Activated naive CD4-positive, alpha-beta T cell (primary cell): ENCODE results near the gene CTCF.

Experiments used
- DNase-seq, 4 experiments: peaks; one replicate each; lab custom pipeline; 2025; lab: John Stamatoyannopoulos, UW

The CTCF gene

DNA sequence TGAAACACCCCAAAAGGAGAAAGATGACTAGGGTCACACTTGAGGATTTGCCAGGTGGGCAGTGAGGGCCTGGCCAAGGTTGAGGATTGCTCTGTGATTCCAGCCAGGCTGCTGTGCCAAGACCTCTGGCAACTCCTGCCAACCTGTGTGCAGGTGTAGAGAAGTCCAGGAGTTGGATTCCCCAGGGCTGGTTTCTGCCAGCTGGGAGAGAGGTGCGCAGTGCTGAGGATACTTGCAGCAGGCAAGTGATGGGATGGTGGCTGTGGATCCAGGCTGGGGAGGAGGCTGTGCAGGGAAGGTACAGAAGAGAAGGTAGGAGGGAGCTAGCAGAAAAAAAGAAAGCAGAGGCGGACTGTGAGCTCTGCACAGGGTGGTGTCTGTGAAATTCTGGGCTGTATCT lies 27.1 kb upstream of the CTCF start:
- no peak for DNase-seq

DNA sequence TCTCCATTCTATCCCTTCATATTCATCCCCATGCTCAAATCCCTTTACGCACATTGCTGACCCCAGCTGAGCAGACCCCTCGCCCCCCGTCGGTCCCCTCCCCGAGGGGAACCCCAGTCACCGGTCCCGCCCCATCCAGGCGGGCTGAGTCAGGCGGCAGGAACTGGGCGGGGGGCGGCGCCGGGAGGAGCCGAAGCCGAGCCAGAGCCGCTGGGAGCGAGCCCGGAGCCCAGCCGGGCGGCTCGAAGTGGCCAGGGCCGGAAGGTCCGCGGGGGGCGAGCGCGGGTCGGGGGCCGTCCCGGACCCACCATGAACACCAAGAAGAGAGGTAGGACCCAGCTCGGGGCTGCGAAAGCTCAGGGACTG lies 25.1 kb upstream of the CTCF start:
- DNase-seq = peak in 3 of 4 experiments; percentile 12 to 42 (median 24)

DNA sequence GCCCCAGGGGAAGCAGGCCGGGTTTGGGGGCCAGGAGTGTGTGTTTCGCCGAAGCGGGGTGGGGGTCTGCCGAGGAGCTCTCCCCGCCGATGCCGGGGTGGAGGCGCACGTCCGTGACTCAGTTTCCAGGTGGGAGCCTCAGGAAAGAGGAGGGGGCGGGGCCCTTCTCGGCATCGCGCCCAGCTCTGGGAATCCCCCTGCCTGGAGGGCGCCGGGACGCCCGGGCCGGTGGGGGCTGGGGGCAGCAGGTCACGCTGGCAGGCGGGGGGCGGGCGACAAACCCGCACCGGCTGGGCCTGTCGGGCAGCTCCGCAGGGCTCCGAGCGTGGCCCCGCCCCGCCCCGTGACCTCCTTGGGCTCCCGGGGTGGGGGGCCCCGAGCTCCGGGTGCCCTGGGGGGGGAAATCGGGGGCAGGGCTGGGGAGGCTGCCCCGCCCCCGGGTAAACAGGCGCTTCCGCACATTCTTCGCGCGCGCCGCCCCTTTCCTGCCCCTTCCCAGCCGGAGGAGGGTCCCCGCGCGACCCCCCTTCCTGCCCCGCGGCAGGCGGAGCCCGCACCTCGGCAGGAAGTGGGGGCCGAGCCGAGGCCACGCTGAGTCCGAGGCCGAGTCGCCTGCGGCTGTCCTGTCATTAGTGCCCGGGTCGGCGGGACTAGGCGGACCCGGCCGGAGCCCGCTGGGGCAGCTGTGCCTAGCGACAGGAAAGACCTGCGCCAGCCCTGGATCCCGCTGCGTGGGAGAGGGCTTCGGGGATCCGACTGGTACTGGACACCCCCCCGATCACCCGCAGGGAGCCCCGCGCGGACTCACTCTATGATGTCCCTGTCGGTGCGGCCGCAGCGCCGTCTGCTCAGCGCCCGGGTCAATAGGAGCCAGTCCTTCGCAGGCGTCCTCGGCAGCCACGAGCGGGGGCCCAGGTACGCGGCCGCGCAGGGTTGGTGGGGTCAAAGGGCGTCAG lies 24.4 kb upstream of the CTCF start:
- peak in 2 of 4 experiments; percentile 53 to 65 for DNase-seq

DNA sequence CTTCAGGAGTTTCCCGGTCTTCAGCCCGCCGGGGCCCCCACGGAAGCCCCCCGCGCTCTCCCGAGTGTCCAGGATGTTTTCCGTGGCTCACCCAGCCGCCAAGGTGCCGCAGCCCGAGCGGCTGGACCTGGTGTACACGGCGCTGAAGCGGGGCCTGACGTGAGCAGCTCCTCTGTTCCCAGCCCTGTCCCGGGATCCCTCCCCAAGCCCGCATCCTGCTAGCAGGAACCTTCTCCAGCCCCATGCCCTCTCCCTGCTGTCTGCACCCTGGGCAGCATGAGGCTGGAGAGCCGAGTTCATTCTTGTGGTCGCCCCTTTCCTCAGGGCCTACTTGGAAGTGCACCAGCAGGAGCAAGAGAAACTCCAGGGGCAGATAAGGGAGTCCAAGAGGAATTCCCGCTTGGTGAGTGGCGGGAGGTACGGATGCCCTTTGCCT lies 23.6 kb upstream of the CTCF start:
- no peak for DNase-seq

DNA sequence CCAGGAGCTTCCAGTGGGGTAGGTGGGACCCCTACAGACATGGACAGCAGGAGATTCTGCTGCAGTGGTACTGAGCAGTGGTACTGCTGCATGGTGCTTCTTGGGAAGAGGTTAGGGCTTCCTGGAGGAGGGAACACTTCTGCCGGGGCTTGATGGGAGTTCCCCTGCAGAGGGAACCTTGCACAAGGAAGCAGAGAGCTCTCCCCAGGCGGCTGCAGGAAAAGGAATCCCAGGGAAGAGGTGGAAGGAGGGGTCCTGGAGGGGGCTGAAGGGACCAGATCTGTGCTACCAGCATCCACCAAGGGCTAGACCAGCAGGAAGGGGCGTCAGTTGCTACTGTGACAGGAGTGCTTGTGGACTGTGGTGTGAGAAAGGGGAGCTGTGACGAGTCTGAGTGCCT lies 23.1 kb upstream of the CTCF start:
- DNase-seq = no peak

DNA sequence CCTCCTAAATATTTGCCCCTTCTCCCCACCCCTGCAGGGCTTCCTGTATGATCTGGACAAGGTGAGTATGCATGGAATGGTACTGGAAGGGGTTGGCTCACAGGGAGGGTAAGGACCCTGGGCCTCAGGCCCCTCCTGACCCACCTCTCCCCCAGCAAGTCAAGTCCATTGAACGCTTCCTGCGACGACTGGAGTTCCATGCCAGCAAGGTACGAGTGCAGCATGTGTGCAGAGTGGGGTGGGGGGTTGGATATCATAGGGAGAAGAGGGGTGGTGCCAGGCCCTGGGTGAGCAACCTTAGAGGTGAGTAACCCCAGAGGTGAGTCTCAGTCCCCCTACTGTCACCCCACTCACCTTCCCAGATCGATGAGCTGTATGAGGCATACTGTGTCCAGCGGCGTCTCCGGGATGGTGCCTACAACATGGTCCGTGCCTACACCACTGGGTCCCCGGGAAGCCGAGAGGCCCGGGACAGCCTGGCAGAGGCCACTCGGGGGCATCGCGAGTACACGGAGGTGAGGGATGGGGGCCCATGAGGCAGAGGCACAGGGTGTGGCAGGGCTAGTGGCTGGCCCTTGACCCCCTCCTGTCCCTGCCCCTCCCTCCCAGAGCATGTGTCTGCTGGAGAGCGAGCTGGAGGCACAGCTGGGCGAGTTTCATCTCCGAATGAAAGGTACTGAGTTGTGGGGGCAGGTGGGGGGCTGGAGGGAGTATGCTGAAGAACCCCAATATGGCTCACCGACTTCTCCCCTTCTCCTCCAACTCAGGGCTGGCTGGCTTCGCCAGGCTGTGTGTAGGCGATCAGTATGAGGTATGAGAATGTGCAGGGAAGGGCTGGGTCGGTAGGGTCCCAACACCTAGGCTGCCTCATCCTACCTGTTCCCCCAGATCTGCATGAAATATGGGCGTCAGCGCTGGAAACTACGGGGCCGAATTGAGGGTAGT lies 22.4 kb upstream of the CTCF start:
- no peak for DNase-seq

DNA sequence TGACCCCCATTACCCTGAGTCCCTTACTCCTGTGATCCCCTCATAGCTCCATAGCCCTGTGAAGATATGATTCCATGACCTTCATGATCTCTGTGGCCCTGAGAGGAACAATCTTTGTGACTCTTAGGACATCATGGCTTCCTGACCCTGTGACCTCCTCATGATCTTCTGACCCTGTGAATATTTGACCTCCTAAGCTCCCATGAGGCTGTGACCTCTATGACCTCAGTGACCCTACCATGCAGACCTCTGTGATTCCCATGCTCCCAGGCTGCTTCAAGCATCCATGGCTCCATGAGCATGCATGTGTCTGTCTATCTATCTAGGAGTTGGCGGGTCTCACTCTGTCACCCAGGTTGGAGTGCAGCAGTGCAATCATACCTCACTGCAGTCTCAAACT lies 21.6 kb upstream of the CTCF start:
- no peak for DNase-seq

DNA sequence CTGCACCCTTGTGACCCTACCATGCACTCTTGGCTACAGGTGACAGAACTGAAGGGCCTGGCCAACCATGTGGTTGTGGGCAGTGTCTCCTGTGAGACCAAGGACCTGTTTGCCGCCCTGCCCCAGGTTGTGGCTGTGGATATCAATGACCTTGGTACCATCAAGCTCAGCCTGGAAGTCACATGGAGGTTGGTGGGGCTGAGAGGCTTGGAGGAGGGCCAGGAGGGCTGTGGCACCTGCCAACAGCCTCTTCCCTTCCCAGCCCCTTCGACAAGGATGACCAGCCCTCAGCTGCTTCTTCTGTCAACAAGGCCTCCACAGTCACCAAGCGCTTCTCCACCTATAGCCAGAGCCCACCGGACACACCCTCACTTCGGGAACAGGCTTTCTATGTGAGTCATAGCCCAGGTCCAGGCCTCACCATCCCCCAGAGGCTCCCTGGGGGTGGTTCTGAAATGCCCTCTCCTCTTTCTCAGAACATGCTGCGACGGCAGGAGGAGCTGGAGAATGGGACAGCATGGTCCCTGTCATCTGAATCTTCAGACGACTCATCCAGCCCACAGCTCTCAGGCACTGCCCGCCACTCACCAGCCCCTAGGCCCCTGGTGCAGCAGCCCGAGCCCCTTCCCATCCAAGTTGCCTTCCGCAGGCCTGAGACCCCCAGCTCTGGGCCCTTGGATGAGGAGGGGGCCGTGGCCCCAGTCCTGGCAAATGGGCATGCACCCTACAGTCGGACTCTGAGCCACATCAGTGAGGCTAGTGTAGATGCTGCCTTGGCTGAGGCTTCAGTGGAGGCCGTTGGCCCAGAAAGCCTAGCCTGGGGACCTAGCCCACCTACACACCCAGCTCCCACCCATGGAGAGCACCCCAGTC lies 20.7 kb upstream of the CTCF start:
- no peak for DNase-seq

DNA sequence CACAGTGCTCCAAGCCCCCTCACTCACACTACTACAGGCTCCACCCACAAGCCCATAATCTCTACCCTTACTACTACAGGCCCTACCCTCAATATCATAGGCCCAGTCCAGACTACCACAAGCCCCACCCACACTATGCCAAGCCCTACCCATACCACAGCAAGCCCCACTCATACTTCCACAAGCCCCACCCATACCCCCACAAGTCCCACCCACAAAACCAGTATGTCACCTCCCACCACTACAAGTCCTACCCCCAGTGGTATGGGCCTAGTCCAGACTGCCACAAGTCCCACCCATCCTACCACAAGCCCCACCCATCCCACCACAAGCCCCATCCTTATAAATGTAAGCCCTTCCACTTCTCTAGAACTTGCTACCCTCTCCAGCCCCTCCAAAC lies 19.9 kb upstream of the CTCF start:
- peak in 2 of 4 experiments; percentile 51 to 56 for DNase-seq

DNA sequence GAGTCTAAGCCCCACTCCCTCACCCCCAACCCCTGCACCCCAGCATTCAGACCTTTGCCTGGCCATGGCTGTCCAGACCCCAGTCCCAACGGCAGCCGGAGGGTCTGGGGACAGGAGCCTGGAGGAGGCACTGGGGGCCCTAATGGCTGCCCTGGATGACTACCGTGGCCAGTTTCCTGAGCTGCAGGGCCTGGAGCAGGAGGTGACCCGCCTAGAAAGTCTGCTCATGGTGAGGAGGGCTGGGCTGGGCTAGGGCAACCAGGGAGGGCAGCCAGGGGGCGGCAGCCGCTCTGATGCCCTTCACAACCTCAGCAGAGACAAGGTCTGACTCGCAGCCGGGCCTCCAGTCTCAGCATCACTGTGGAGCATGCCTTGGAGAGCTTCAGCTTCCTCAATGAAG lies 19.3 kb upstream of the CTCF start:
- DNase-seq = no peak

DNA sequence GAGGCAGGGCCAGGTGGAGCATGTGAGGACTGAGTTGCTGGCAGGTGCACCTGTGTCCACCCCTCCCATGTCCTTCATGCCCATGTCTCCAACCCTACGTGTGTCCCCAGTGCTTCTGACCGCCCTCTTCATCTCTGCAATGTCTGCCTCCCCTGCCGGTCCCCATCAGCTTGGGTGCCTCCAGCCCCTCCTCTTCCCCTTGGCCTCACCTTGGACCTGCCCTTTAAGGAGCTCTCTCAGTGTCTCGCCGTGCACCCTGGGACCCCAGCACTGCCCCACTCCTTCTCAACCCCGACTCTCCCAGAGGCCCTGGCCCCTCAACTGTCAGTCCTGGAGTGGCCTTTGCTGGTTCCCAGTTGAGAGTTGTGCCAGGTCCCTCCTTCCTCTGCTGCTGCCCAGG lies 18.7 kb upstream of the CTCF start:
- no peak for DNase-seq

DNA sequence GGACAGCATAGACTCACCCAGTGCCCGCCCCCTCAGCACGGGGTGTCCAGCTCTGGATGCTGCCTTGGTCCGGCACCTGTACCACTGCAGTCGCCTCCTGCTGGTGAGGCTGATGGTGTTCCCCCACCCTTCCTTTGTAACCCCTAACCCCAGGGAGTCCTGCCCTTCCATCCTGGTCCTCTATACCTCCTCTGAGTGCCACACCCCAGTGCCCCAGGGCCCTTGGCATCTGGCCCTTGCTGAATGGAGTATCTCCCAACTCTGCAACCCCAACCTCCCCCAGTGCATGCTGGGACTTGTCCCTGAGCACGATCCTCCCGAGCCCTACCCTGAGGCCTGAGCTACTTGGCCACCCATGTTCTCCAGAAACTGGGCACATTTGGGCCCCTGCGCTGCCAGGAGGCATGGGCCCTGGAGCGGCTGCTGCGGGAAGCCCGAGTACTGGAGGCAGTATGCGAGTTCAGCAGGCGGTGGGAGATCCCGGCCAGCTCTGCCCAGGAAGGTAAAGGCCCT lies 17.9 kb upstream of the CTCF start:
- no peak for DNase-seq

DNA sequence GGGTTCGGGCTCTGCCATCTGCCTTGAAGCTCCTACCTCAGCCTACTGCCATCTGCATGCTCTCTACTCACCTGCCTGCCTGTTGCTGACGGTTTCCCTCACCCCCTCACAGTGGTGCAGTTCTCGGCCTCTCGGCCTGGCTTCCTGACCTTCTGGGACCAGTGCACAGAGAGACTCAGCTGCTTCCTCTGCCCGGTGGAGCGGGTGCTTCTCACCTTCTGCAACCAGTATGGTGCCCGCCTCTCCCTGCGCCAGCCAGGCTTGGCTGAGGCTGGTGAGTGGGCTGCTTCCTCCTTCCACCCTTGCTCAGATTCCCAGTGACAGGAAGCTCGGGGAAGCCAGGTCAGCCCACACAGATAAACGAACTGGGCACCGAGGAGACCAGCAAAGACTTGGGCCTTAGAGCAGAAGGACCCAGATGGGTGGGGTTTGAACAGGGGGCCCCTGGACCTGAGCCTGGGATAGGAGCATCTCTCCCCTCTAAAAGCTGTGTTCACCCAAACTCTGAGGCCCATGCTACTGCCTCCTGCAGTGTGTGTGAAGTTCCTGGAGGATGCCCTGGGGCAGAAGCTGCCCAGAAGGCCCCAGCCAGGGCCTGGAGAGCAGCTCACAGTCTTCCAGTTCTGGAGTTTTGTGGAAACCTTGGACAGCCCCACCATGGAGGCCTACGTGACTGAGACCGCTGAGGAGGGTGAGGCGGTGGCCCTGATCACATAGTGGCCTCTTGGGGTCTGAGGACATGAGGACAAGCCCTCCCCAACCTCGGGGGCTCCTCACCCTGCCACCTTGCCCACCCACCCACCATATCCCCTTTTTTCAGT lies 17.3 kb upstream of the CTCF start:
- no peak for DNase-seq

DNA sequence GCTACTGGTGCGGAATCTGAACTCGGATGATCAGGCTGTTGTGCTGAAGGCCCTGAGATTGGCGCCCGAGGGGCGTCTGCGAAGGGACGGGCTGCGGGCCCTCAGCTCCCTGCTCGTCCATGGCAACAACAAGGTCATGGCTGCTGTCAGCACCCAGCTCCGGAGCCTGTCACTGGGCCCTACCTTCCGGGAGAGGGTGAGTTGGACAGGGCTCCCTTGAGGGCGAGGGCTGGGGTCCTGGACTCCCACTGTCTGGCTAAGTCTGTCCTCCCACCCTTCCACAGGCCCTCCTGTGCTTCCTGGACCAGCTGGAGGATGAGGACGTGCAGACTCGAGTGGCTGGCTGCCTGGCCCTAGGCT lies 16.7 kb upstream of the CTCF start:
- no peak for DNase-seq

DNA sequence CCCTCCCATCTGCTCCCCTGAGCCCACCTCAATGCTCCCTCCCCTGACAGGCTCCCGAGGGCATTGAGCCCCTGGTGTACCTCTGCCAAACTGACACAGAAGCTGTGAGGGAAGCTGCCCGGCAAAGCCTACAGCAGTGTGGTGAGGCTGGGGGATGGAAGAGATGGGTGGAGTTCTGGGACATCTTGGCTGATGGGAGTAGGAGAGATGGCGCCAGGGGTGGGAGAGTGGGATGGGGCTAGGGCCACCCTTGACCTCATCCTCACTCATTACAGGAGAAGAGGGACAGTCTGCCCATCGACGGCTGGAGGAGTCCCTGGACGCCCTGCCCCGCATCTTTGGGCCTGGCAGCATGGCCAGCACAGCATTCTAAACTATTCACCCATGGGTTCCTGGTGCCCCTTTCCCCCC lies 16.2 kb upstream of the CTCF start:
- DNase-seq = no peak

DNA sequence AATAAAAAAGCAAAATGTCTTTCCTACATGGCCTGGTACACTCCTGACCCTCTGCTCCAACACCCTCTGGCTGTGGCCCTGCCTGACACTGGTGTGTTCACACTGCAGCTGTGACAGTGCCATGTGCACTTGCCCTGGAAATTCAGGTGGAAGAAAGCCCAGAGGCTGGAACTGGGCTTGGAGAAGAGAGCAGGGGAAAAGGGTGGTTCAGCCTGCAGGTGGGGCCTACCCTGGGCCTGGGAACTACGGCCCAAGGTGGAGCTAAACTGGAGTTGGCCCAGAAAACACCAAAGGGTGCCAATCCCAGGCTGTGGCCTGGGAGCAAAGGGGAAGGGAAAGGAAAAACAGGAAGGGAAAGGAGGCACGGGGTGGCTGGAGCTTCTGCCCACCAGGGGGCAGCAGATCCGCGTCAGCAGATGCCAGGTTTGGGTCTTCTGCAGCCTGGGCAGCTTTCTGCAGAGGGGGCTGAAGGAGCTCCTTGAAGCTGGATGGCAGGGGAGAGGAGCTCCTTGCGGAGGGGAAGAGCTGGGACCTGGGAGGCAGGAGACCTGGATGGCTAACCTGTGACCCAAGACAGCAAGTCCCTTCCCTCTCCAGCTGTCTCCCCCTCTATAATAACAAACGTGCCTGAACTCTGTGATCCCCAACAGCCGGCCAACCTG lies 15.4 kb upstream of the CTCF start:
- peak; percentile 54 to 74 (median 65) for DNase-seq

DNA sequence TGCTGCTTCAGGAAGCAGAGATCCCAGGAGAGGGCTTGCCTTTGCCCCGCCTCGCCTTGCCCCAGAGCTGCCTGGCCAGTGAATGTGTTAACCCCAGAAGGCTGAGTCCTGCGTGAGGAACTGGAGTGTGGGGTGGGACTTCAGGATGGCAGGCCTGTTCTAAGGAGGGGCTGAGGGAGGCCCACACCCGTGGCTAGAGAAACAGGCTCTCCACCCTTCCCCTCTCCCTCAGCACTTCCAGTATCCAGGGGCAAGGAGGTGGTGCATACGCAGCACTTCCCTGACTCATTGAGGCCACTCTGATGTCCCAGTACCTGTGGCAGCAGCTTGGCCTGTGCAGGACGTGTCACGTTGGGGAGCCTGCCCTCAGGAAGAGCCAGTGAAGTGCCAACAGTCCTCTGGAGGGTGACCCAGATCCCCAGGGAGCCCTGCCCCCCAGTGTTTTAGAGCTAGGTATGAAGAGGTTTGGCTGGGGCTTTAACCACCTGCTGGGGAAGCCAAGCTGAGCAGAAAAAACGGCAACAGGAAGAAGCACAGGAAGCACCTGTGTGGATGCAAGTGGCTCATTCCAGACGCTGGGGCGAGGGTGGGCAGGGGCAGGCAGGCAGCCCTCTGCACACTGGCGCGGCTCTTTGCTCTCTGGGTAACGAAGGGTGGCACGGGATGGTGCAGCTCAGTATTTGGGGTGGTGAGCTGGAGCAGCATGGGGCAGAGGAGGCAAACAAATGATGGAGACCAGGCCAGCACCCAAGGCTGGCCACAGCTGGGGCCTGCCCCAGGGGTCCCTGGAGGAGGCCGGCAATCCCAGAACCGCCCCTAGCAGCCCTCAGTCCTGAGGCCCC lies 14.7 kb upstream of the CTCF start:
- peak in 2 of 4 experiments; percentile 45 to 47 for DNase-seq

DNA sequence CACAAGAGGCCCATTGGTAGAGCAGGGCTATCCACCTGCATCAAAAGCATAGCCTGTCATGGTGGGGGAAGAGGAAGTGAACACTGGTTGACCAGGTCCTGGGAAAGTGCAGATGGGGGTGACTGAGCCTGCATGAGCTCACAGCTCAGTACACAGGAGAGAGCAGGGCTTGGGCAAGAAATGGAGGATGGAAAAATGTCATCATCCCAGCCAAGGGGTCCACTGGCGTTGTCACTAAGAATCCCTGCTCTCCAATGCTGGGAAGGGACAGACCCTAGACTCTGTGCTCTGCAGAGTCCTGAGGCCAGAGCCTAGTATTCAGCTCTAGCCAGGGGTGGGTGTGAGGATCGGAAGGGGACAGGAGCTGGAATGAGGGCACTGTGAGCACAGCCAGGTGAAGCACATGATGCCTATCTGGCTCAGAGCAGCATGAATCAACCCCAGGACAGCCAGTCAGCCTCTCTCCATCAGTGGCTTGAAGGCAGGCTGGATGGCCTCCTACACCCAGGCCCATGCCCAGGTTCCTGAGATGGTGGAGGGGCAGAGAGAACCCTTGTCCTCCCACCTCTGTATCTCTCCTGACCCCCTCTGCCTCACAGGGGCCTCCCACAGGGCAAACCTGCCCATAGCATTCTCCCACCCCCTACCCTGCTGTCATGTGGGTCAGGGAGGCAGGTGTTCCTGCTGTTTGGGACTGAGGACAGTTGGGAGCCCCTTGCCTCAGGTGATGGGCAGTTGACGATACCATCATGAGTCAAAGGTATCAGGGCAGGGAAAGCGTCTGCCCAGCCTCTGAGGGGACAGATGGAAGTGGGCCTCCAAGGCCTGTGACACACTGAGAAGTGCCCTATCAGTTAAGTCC lies 13.8 kb upstream of the CTCF start:
- DNase-seq = no peak
